Neural cell (in vitro differentiated cells): ENCODE results near the gene UBASH3B. TPM values are rescaled to one million over a fixed set of nuclear protein-coding genes. Genes with fewer than 3 reads are reported as not detected.

ENCODE experiments used
- H2AFZ ChIP-seq: fragments of 200-600, 300-800 bp; sonication (generic), shearing (Covaris generic); 2 replicates; pipeline ENCODE4 v1.6.0; 2014; ENCODE audit warnings: low read depth, mild to moderate bottlenecking, antibody characterized with exemption, low read length, moderate library complexity
- H3F3A ChIP-seq: fragments of 200-600 bp; shearing (Covaris generic); 2 replicates; pipeline ENCODE4 v1.6.1; 2016; ENCODE audit warnings: mild to moderate bottlenecking, moderate library complexity, mixed read lengths, antibody characterized with exemption, low read length; ENCODE audit not compliant: insufficient read depth, poor library complexity, severe bottlenecking
- H3K27ac ChIP-seq: fragments of 200-600, 300-800 bp; sonication (generic), shearing (Covaris generic); 2 replicates; pipeline ENCODE4 v1.5.1; 2014; ENCODE audit warnings: mild to moderate bottlenecking, low read length, moderate library complexity
- H3K27me3 ChIP-seq: fragments of 300-800, 200-600 bp; sonication (generic), shearing (Covaris generic); 2 replicates; pipeline ENCODE4 v1.6.0; 2014; ENCODE audit warnings: mild to moderate bottlenecking, low read depth, low read length, moderate library complexity; ENCODE audit not compliant: insufficient read depth
- H3K36me3 ChIP-seq: fragments of 300-800, 200-600 bp; sonication (generic), shearing (Covaris generic); 2 replicates; pipeline ENCODE4 v1.5.1; 2014; ENCODE audit warnings: mild to moderate bottlenecking, antibody characterized with exemption, low read length, moderate library complexity; ENCODE audit not compliant: insufficient read depth
- H3K4me2 ChIP-seq: fragments of 300-800, 200-600 bp; sonication (generic), shearing (Covaris generic); 2 replicates; pipeline ENCODE4 v1.6.0; 2014; ENCODE audit warnings: mild to moderate bottlenecking, low read length
- H3K4me3 ChIP-seq: fragments of 300-800, 200-600 bp; sonication (generic), shearing (Covaris generic); 2 replicates; pipeline ENCODE4 v1.5.1; 2014; ENCODE audit warnings: mild to moderate bottlenecking, low read length, moderate library complexity
- H3K79me2 ChIP-seq: fragments of 200-600 bp; shearing (Covaris generic); replicated peaks from 2 replicates; pipeline ENCODE4 v1.6.0; 2014; ENCODE audit warnings: mild to moderate bottlenecking, low read length, moderate library complexity; ENCODE audit not compliant: insufficient read depth
- H3K9ac ChIP-seq: fragments of 300-800, 200-600 bp; sonication (generic), shearing (Covaris generic); 2 replicates; pipeline ENCODE4 v1.6.1; 2016; ENCODE audit warnings: mild to moderate bottlenecking, low read length, mixed read lengths
- H3K9me2 ChIP-seq: fragments of 200-600 bp; shearing (Covaris generic); 2 replicates; pipeline ENCODE4 v1.6.1; 2016; ENCODE audit warnings: mild to moderate bottlenecking, low read length, mixed read lengths; ENCODE audit not compliant: insufficient read depth
- H3K9me3 ChIP-seq: fragments of 200-600, 300-800 bp; sonication (generic), shearing (Covaris generic); 2 replicates; pipeline ENCODE4 v1.6.1; 2016; ENCODE audit warnings: mild to moderate bottlenecking, mixed run types, low read length, moderate library complexity, mixed read lengths
- H4K20me1 ChIP-seq: fragments of 200-600 bp; shearing (Covaris generic); 2 replicates; pipeline ENCODE4 v1.6.1; 2016; ENCODE audit warnings: mild to moderate bottlenecking, mixed run types; ENCODE audit not compliant: insufficient read depth
- CTCF ChIP-seq: fragments of 450-650 bp; IDR thresholded peaks from 2 replicates; pipeline ENCODE4 v1.5.1; 2014; ENCODE audit warnings: antibody characterized with exemption, mild to moderate bottlenecking, moderate library complexity; ENCODE audit not compliant: poor library complexity, severe bottlenecking
- EP300 ChIP-seq: fragments of 450-650 bp; conservative IDR thresholded peaks from 2 replicates; pipeline ENCODE4 v1.6.1; 2014; ENCODE audit warnings: antibody characterized with exemption, mild to moderate bottlenecking, moderate library complexity; ENCODE audit not compliant: poor library complexity, severe bottlenecking
- EZH2 ChIP-seq: fragments of 200-600, 300-800 bp; shearing (Covaris generic), sonication (generic); IDR thresholded peaks from 2 replicates; pipeline ENCODE4 v1.6.1; 2014; ENCODE audit warnings: antibody characterized with exemption, low read length, borderline replicate concordance, mild to moderate bottlenecking; ENCODE audit not compliant: insufficient read depth, poor library complexity, severe bottlenecking
- MXI1 ChIP-seq: fragments of 450-650 bp; conservative IDR thresholded peaks from 2 replicates; pipeline ENCODE4 v1.6.1; 2014; ENCODE audit warnings: antibody characterized with exemption, mild to moderate bottlenecking; ENCODE audit not compliant: poor library complexity, severe bottlenecking
- POLR2AphosphoS5 ChIP-seq: IDR thresholded peaks from 2 replicates; pipeline ENCODE4 v1.6.1; 2012
- RAD21 ChIP-seq: fragments of 450-650 bp; conservative IDR thresholded peaks from 2 replicates; pipeline ENCODE4 v1.6.1; 2014; ENCODE audit warnings: antibody characterized with exemption, mild to moderate bottlenecking, moderate library complexity
- REST ChIP-seq: IDR thresholded peaks from 2 replicates; pipeline ENCODE4 v1.6.1; 2012; ENCODE audit warnings: borderline replicate concordance
- SMC3 ChIP-seq: fragments of 450-650 bp; conservative IDR thresholded peaks from 2 replicates; pipeline ENCODE4 v1.6.1; 2014; ENCODE audit warnings: antibody characterized with exemption, mild to moderate bottlenecking, moderate library complexity; ENCODE audit not compliant: poor library complexity
- TAF1 ChIP-seq: IDR thresholded peaks from 2 replicates; pipeline ENCODE4 v1.6.1; 2012; ENCODE audit warnings: low read depth
- polyA plus RNA-seq: library from polyadenylated mRNA; depleted of rRNA; stranded (reverse); fragments of >200 nt; gene quantifications from 2 replicates; pipeline ENCODE4 v1.2.3, GENCODE V29; 2014

The UBASH3B gene
- polyA plus RNA-seq, 1 donor from 2014 or later, result 4.2 TPM

- no peak overlapping the region for H3K4me2 ChIP-seq
- H3K36me3 ChIP-seq, result no peaks in the 10 kb centered on the region
- no peaks in the 10 kb centered on the region for H3K27me3 ChIP-seq
- H3K9me2 ChIP-seq, result no peaks in the 10 kb centered on the region
- no peak overlapping the region for H3K27ac ChIP-seq
- no peaks in the 10 kb centered on the region for H3F3A ChIP-seq
- H2AFZ ChIP-seq, result no peak overlapping the region
- no peaks in the 10 kb centered on the region for H4K20me1 ChIP-seq
- no peak overlapping the region for H3K9ac ChIP-seq
- no peaks in the 10 kb centered on the region for H3K9me3 ChIP-seq
- H3K79me2 ChIP-seq, result no peaks in the 10 kb centered on the region
- TF ChIP-seq TAF1, result no peak
- no peak for TF ChIP-seq EP300
- TF ChIP-seq RAD21, result no peak
- TF ChIP-seq POLR2AphosphoS5, result no peak
- TF ChIP-seq MXI1, result no peak
- no peak for TF ChIP-seq EZH2
- TF ChIP-seq CTCF, result no peak
- no peak overlapping the region for H3K4me3 ChIP-seq
Measured at GRCh38 chr11:122741613-122742300, 86.2 kb downstream of the UBASH3B start.

- Histone ChIP-seq H3K27me3 (no peaks in the 10 kb centered on the region), H3K9me2 (no peaks in the 10 kb centered on the region), H3K36me3 (no peaks in the 10 kb centered on the region), H3K27ac (no peak overlapping the region), H3K79me2 (no peaks in the 10 kb centered on the region), H3F3A (no peaks in the 10 kb centered on the region), H3K9me3 (no peaks in the 10 kb centered on the region), H3K9ac (no peak overlapping the region), H3K4me2 (no peak overlapping the region), H4K20me1 (no peaks in the 10 kb centered on the region), H3K4me3 (no peak overlapping the region), H2AFZ (no peak overlapping the region)
- TF ChIP-seq POLR2AphosphoS5 (no peak), TAF1 (no peak), EZH2 (no peak), SMC3 (no peak), MXI1 (no peak), REST (no peak), RAD21 (no peak), EP300 (no peak), CTCF (no peak)
Measured at GRCh38 chr11:122742301-122743018, 86.9 kb downstream of the UBASH3B start.
